GM18517 (cell line): ENCODE data around the gene EPHA8.

Experiments
- ATAC-seq: cut with Tn5 transposase; IDR thresholded peaks from one replicate; pipeline ENCODE4 v1.9.1; 2021; ENCODE audit warnings: mild to moderate bottlenecking, moderate library complexity; ENCODE audit not compliant: unreplicated experiment

The EPHA8 gene

DNA sequence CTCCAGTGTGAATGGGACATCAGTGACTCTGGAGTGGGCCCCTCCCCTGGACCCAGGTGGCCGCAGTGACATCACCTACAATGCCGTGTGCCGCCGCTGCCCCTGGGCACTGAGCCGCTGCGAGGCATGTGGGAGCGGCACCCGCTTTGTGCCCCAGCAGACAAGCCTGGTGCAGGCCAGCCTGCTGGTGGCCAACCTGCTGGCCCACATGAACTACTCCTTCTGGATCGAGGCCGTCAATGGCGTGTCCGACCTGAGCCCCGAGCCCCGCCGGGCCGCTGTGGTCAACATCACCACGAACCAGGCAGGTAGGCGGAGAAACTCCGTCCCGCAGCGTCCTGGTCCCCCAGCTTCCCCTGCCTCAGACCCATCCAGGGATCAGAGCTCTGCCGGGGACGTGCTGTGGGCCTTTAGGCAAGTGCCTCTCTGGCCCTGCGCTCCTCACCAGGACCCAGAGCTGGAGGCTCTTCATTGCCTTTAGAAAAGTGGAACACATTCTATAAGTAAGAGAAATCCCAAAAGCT is 25.7 kb downstream of the EPHA8 start:
- ATAC-seq, result no peak

DNA sequence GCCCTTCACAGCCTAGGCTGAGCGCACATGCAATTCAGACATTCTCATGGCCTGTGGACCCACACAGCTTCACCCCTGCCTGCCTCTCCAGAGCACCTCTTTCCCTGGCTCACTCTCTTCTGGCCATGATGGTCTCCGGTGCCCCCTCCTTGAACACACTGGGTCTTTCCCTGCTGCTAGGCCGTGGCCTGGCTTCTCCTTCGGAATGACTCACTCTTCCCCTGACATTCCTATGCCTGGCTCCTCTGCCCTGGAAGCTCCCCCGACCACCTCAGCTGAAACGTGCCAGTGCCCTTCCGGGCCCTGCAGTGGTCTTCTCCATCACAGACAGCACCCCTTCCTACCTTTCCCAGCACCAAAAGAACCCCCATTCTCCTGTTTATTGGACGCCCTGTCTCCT is 28.3 kb downstream of the EPHA8 start:
- ATAC-seq, result no peak

GRCh38 chr1:22592051-22592450 is 28.8 kb downstream of the EPHA8 start:
- ATAC-seq, result no peak

- ATAC-seq, result no peak
These were observed 29.9 kb downstream of the EPHA8 start for GRCh38 chr1:22592919-22593790.

DNA sequence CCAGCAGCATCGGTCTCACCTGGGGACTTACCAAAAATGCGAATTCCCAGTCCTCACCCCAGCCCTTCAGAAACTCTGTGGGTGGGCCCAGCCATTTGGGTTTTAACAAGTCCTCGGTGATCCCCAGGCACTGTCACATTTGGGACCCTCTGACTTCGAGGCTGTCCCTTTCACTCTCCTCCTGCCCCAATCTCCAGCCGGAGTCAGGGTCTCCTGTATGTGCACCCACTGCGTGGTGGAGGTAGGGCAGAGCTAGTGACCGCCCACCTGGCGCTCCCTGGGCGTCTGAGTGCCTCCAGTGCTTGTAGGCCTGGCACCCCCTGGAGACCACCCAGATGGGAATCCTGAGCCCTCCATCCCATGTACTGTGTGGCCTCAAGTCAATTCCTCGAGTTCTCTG is 31.1 kb downstream of the EPHA8 start:
- no peak for ATAC-seq

DNA sequence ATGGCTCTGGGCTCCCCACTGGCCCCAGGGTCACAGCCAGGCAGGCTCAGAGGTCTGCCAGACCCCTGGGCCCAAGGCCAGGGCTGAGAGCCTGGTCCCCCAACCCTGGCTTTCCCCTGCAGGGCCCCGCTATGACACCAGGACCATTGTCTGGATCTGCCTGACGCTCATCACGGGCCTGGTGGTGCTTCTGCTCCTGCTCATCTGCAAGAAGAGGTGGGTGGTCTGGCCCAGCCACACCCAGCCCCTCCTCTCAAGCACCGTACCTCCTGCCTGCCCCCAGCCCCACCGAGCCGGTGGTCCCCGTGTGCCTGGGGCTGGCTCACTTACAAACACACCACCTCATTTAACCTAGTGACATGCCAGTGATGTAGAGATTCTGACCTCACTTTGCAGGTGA is 31.8 kb downstream of the EPHA8 start:
- no peak for ATAC-seq

DNA sequence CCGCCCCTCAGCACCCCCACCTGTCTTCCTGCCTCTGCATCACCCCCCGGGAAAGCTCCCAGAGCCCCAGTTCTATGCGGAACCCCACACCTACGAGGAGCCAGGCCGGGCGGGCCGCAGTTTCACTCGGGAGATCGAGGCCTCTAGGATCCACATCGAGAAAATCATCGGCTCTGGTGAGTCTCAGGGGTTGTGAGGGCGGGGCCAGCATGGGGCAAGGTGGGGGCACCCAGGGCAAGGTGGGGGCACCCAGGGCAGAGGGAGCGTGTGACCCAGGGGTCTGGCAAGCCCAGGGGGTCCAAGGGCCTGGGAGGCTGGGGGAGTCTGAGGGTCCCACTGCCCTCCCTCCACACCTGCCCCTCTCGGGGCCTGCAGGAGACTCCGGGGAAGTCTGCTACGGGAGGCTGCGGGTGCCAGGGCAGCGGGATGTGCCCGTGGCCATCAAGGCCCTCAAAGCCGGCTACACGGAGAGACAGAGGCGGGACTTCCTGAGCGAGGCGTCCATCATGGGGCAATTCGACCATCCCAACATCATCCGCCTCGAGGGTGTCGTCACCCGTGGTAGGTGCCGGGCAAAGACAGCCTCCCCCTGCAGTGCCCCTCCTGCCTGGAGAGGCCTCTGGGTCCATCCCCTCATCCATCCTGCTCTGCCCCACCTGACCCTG is 34.1 kb downstream of the EPHA8 start:
- ATAC-seq, result no peak

GRCh38 chr1:22597996-22598395 is 34.7 kb downstream of the EPHA8 start:
- no peak for ATAC-seq

GRCh38 chr1:22598736-22599135 is 35.4 kb downstream of the EPHA8 start:
- ATAC-seq, result no peak

DNA sequence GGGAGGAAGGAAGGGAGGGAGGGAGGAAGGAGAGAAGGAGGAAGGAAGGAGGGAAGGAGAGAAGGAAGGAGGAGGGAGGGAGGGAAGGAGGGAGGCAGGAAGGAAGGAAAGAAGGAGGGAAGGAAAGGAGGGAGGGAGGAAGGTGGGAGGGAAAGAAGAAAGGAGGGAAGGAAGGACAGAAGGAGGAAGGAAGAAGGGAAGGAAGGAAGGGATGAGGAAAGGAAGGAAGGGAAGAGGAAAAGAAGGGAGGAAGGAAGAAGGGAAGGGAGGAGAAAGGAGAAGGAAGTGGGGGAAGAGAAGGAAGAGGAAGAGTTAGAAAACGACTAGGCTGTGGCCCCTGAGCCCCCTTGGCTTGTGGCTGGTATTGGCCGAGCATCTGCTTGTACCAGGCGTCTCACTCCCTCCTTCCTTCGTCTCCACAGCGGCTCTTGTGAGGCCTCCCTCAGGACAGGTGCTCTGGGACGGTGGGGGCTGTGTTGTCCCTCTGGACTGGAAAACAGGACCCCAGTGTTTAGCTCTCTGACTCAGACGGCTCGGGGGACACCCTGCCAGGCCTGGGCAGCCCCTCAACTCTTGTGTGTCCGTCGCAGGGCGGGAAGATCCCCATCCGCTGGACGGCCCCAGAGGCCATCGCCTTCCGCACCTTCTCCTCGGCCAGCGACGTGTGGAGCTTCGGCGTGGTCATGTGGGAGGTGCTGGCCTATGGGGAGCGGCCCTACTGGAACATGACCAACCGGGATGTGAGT is 37.0 kb downstream of the EPHA8 start:
- ATAC-seq, result no peak

- ATAC-seq, result no peak
These were observed 37.7 kb downstream of the EPHA8 start for GRCh38 chr1:22600817-22601605.

- no peak for ATAC-seq
These were observed 38.3 kb downstream of the EPHA8 start for GRCh38 chr1:22601610-22602009.

- no peak for ATAC-seq
These were observed 38.9 kb downstream of the EPHA8 start for GRCh38 chr1:22602060-22602740.

- ATAC-seq, result no peak
These were observed 42.9 kb downstream of the EPHA8 start for GRCh38 chr1:22606161-22606560.

GRCh38 chr1:22607154-22607553 is 43.9 kb downstream of the EPHA8 start:
- ATAC-seq, result no peak

DNA sequence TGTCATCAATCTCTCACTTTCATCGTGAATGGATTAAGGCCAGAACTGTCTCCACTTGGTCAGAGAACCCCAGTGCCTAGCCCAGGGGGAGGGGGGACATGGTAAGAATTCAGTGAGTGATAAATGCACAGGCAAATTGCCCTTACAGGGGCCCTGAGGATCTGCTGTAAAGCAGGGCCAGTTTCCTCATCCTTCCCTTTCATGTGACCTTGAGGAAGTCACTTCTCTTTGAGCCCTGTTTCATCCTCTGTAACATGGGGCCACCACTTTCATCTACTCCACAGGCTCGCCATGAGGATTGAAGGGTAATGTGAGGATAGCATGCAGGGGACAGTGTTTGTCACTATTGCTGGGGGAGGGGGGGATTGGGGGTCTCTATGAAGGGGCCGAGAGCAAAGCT is 45.1 kb downstream of the EPHA8 start:
- no peak for ATAC-seq

DNA sequence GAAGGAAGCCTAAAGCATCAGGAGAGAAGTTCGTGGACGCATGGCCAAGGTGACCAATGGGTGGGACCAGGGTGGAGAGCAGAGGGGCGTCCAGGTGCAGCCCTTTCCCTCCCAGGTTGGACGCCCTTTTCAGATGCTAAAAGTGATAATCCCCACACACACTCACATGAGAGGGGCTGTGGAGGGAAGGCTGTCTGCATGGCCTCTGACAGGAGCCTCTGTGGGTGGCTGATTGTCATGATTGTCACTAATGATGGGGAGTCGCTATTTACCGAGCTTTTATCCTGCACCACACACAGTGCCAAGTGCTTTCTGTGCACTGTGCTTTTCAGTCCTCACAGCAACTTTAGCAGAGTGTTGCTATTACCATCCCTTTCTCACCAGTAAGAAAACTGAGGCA is 46.0 kb downstream of the EPHA8 start:
- ATAC-seq, result no peak

- ATAC-seq, result no peak
These were observed 48.2 kb downstream of the EPHA8 start for GRCh38 chr1:22611530-22611947.

GRCh38 chr1:22612671-22613571 is 49.6 kb downstream of the EPHA8 start:
- no peak for ATAC-seq
